Parathyroid adenoma (tissue), 2 donors: ENCODE measurements around the gene RPS3.

Experiments
- H2AFZ ChIP-seq: fragments of 300-600 bp; sonication (generic); one replicate; pipeline ENCODE4 v1.7.0; 2017; ENCODE audit warnings: antibody characterized with exemption, mild to moderate bottlenecking
- H3K27ac ChIP-seq: fragments of 300-600 bp; sonication (generic); one replicate; pipeline ENCODE4 v1.7.0; 2017
- H3K27me3 ChIP-seq: fragments of 300-600 bp; sonication (generic); one replicate; pipeline ENCODE4 v1.7.0; 2017; ENCODE audit warnings: low read length; ENCODE audit not compliant: control insufficient read depth, insufficient read depth
- H3K36me3 ChIP-seq: fragments of 300-600 bp; sonication (generic); one replicate; pipeline ENCODE4 v1.7.0; 2017; ENCODE audit warnings: low read length; ENCODE audit not compliant: control insufficient read depth, insufficient read depth
- H3K4me1 ChIP-seq: fragments of 300-600 bp; sonication (generic); one replicate; pipeline ENCODE4 v1.7.0; 2017; ENCODE audit warnings: control low read depth
- H3K4me2 ChIP-seq: fragments of 300-600 bp; sonication (generic); one replicate; pipeline ENCODE4 v1.7.0; 2017; ENCODE audit warnings: low read length
- H3K4me3 ChIP-seq: fragments of 300-600 bp; sonication (generic); one replicate; pipeline ENCODE4 v1.7.0; 2017; ENCODE audit warnings: low read depth, low read length
- H3K79me2 ChIP-seq: fragments of 300-600 bp; sonication (generic); one replicate; pipeline ENCODE4 v1.7.0; 2017; ENCODE audit warnings: control low read depth
- H3K9ac ChIP-seq: fragments of 300-600 bp; sonication (generic); one replicate; pipeline ENCODE4 v1.7.0; 2017; ENCODE audit warnings: mild to moderate bottlenecking
- H3K9me3 ChIP-seq: fragments of 300-600 bp; sonication (generic); one replicate; pipeline ENCODE4 v1.7.0; 2017; ENCODE audit warnings: low read length; ENCODE audit not compliant: control insufficient read depth
- TF ChIP-seq, protein P1 (sequence below): fragments of 300-600 bp; sonication (generic); IDR thresholded peaks from one replicate; pipeline ENCODE4 v1.7.0; 2017; ENCODE audit warnings: antibody characterized with exemption, mild to moderate bottlenecking
- donor health status: primary hyperparathyroidism.

Gene RPS3

DNA sequence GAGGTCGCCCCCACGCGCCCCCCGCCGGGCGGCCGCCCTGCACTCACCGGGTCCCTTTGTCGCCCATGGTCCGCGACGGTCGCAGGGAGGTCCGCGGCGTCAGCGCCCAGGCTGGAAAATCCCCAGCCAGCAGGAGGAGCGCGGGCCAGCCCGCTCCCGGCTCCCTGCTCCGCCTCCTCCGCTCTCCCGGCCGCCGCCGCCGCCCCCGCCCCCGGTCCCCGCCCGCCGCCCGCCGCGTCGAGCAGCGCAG lies 47.9 kb upstream of the RPS3 start, which contains the start of gene ARRB1:
TSS of gene ARRB1 (minus strand) at position 121 of the 250 bp plus-strand sequence. CDS start at position 67, 54 bp downstream.
- no peaks in the 10 kb centered on the region for H3K79me2 ChIP-seq
- H3K9ac ChIP-seq = no peak within 1 kb of the TSS
- H3K27me3 ChIP-seq = no peaks in the 10 kb centered on the region
- TF ChIP-seq, protein P1, sequence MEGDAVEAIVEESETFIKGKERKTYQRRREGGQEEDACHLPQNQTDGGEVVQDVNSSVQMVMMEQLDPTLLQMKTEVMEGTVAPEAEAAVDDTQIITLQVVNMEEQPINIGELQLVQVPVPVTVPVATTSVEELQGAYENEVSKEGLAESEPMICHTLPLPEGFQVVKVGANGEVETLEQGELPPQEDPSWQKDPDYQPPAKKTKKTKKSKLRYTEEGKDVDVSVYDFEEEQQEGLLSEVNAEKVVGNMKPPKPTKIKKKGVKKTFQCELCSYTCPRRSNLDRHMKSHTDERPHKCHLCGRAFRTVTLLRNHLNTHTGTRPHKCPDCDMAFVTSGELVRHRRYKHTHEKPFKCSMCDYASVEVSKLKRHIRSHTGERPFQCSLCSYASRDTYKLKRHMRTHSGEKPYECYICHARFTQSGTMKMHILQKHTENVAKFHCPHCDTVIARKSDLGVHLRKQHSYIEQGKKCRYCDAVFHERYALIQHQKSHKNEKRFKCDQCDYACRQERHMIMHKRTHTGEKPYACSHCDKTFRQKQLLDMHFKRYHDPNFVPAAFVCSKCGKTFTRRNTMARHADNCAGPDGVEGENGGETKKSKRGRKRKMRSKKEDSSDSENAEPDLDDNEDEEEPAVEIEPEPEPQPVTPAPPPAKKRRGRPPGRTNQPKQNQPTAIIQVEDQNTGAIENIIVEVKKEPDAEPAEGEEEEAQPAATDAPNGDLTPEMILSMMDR = no peak
- H3K4me1 ChIP-seq = no peaks in the 10 kb centered on the region
- H3K4me3 ChIP-seq = peak within 1 kb of the TSS; percentile 56
- H3K9me3 ChIP-seq = no peaks in the 10 kb centered on the region
- H3K4me2 ChIP-seq = peak within 1 kb of the TSS; percentile 74
- peak within 1 kb of the TSS; percentile 90 for H2AFZ ChIP-seq
- H3K27ac ChIP-seq = peak within 1 kb of the TSS; percentile 29
- no peaks in the 10 kb centered on the region for H3K36me3 ChIP-seq

DNA sequence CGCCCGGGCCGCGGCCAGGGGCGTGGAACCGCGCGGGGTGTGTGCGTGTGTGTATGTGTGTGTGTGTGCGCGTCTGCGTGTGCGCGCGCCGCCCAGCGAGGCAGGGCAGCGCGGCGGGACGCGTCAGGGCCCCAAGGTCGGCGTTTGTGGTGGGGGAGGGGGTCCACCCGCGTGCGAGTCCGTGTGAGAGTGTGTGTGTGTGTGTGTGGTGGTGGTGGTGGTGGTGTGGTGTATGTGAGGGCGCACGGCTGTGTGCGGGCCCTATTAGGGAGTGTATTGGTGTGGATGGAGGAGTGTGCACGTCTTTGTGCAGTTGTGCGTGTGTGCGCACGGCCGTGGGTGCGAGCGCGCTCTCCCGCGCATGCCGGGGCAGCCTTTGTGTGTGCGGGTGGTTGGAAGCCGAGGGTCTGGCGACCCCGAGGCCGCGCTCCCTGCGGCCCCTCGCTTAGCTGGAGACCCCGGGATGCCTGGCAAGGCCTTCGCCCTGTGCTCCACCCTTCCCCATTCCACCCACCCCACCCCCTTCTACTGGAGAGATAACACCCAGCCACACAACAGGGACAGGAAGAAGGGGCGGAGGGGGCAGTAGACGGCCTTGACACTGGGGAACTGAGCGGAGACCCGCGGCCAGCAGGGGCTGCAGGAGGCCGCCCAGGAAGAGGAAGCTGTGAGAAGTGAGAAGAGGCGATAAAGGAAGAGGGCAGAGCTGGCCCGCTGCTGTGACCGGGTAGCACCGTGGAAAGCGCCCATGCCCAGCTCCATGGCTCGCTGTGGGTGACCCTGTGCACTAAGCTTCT lies 47.3 kb upstream of the RPS3 start:
- Histone ChIP-seq H3K9me3 (no peaks in the 10 kb centered on the region), H3K27me3 (no peaks in the 10 kb centered on the region), H3K79me2 (no peaks in the 10 kb centered on the region), H3K27ac (peak overlapping the region; percentile 9), H3K36me3 (no peaks in the 10 kb centered on the region), H3K4me3 (peak overlapping the region; percentile 43), H3K9ac (no peak overlapping the region), H2AFZ (peak overlapping the region; percentile 81), H3K4me2 (peak overlapping the region; percentile 45), H3K4me1 (no peaks in the 10 kb centered on the region)
- TF ChIP-seq, protein P1 = no peak

DNA sequence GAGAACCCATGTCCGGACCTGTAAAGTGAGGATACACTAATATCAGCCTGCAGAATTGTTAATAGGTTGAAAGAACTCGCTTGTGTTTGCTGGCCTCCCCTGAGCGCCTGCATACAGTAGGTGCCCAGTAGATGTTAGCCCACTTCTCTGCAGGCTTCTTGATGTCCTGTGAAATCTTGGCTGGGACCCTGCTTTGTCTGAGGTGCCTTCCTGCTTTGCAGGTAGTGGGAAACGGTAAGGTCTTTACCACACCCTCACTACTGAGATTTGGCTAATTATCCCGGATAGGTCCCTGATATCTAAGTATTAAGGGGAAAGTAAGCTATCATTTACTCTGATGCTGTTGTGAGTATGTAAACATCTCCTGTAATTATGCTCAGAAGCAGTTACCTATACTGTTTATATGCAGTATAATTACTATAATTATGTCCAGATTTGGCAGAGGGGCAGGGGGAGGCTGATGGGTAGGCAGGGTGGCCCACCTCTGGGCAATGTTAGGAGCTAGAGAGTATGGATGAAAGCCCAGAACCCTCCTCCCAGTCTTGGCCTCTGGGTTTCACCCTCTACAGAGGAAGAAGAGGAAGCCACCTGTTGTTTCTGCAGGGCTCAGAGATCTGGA lies 46.6 kb upstream of the RPS3 start:
- Histone ChIP-seq H3K4me3 (no peak overlapping the region), H3K27me3 (no peaks in the 10 kb centered on the region), H3K79me2 (no peaks in the 10 kb centered on the region), H3K4me1 (no peaks in the 10 kb centered on the region), H3K9me3 (no peaks in the 10 kb centered on the region), H2AFZ (peak overlapping the region; percentile 81), H3K9ac (no peak overlapping the region), H3K4me2 (peak overlapping the region; percentile 45), H3K36me3 (no peaks in the 10 kb centered on the region), H3K27ac (no peak overlapping the region)
- TF ChIP-seq, protein P1 = no peak

DNA sequence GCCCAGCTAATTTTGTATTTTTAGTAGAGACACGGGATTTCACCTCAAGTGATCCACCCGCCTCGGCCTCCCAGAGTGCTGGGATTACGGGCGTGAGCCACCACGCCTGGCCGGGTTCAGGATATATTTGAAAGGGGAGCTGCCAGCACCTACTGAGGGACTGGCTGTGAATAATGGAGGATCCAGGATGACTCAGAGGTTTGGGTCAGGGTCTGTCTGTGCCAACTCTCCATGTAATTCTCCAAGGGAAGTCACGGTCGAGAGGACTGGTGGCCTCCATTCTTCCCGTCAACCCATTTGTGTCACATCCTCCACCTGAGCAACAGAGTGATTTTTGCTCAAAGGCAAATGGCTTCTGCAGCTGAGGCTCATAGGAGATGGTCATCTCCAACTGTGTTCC lies 44.3 kb upstream of the RPS3 start:
- no peaks in the 10 kb centered on the region for H3K4me1 ChIP-seq
- H3K9me3 ChIP-seq = no peaks in the 10 kb centered on the region
- no peak overlapping the region for H3K27ac ChIP-seq
- no peak overlapping the region for H3K9ac ChIP-seq
- no peaks in the 10 kb centered on the region for H3K27me3 ChIP-seq
- H2AFZ ChIP-seq = no peak overlapping the region
- TF ChIP-seq, protein P1 = no peak
- H3K4me2 ChIP-seq = no peak overlapping the region
- H3K36me3 ChIP-seq = no peaks in the 10 kb centered on the region
- no peaks in the 10 kb centered on the region for H3K79me2 ChIP-seq
- H3K4me3 ChIP-seq = no peak overlapping the region
